Measurements from ENCODE around the gene MEGF8. TPM values are rescaled to one million over a fixed set of nuclear protein-coding genes. Genes with fewer than 3 reads are reported as not detected.

The MEGF8 gene
- total and polyA plus RNA-seq, 9 of the 15 experiments (the other 6 are each of a cell fraction or from before 2014, with no cell fraction given) = 0.28 to 13.1 (median 3.0) TPM

GRCh38 chr19:42279902-42280814 is 45.3 kb upstream of the MEGF8 start (continued):
- TF ChIP-seq ZNF318 (IDR thresholded peaks at IDR 0.05; ENCODE audit: borderline replicate concordance in 1 of 2, low read depth in 1 of 2) (no peak), JUND (IDR thresholded peaks at IDR 0.05; ENCODE audit: borderline replicate concordance, low read depth, low read length) (0 out of 2 replicates have a peak, but pooled peaks have one; percentile 5), JUND (tag; IDR thresholded peaks at IDR 0.05; ENCODE audit: borderline replicate concordance, low read depth, low read length) (no peak), HDAC2 (IDR thresholded peaks at IDR 0.05) (0 out of 2 replicates have a peak, but pooled peaks have one; percentile 40), MYNN (IDR thresholded peaks at IDR 0.05) (0 out of 2 replicates have a peak, but pooled peaks have one; percentile 10), MYNN (CRISPR knock-in tag; IDR thresholded peaks at IDR 0.05) (no peak), TBL1XR1 (IDR thresholded peaks at IDR 0.05; ENCODE audit: low read length in 2 of 2) (no peak; a peak in 1 of 4 replicates), MLX (CRISPR knock-in tag; conservative IDR thresholded peaks at IDR 0.05) (no peak), RAD51 (IDR thresholded peaks at IDR 0.05; ENCODE audit: borderline replicate concordance, low read depth) (no peak), FOXP4 (CRISPR knock-in tag; IDR thresholded peaks at IDR 0.05; ENCODE audit: borderline replicate concordance) (no peak)

Data from K562 (cell line).